Measurements from ENCODE around the gene DOCK3. TPM values are rescaled to one million over a fixed set of nuclear protein-coding genes. Genes with fewer than 3 reads are reported as not detected.

The DOCK3 gene
- total and polyA plus RNA-seq, 2 of the 4 experiments (the other 2 are of a cell fraction), result under 0.01 to 0.12 TPM

DNA sequence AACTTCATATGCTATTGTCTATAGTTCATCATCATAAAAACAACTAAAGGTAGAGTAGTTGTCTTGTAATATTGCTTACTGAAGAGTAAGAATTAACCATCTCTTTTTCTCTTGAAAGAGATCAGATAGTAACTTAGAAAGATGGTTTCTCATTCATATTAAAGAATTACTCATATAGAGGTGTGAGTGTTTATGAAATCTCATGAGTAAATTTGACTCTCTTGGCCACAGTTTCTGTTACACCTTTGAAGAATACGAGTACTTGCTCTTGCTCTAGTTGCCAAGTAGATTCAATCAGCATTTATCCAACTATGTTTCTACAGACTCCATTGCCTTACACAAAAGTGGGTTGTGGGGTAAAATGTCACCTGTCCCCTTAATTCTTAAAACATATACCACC, 463.0 kb downstream of the DOCK3 start:
- no peaks in the 10 kb centered on the region for H4K20me1 ChIP-seq (ENCODE audit: insufficient read depth, low read length)
- H3K9me1 ChIP-seq (ENCODE audit: insufficient read depth, low read length), result no peaks in the 10 kb centered on the region
- WGBS, 2 experiments (ENCODE audit: extremely low coverage in 2 of 2, insufficient read length in 1 of 2), result no CpG with 5 or more reads among the region's 1 CpG
- H3K18ac ChIP-seq (ENCODE audit: low read depth, low read length), result no peak overlapping the region
- no peaks in the 10 kb centered on the region for H3K79me1 ChIP-seq (ENCODE audit: low read depth in 1 of 2, low read length in 2 of 2)
- in situ Hi-C loops (cut with MboI; ENCODE audit: low sequenced_read_pairs), result no loop called here
- H3K4ac ChIP-seq (ENCODE audit: low read depth, low read length), result no peak overlapping the region
- POLR2A ChIA-PET (ENCODE audit: unreplicated experiment), result no interaction called here
- no peak overlapping the region for H4K8ac ChIP-seq (ENCODE audit: low read depth in 2 of 2, low read length in 2 of 2)
- BruUV-seq (replicated peaks), result no TSS peak
- H2BK5ac ChIP-seq (ENCODE audit: low read depth, low read length, poor library complexity, severe bottlenecking), result no peak overlapping the region
- no peak overlapping the region for H2BK120ac ChIP-seq (ENCODE audit: low read depth, low read length)
- H4K5ac ChIP-seq (ENCODE audit: low read depth, low read length), result no peak overlapping the region
- no peak overlapping the region for H3K23ac ChIP-seq (ENCODE audit: low read depth, low read length)
- no peak overlapping the region for H2AFZ ChIP-seq (replicated peaks; ENCODE audit: low read length, poor library complexity)
- TF ChIP-seq MAZ (IDR thresholded peaks at IDR 0.05; ENCODE audit: borderline replicate concordance, low read depth, low read length) (no peak), POLR2A (IDR thresholded peaks at IDR 0.05; ENCODE audit: low read depth, low read length) (no peak), RFX5 (IDR thresholded peaks at IDR 0.05; ENCODE audit: low read depth, low read length) (no peak), NFE2L2 (IDR thresholded peaks at IDR 0.05; ENCODE audit: low read depth, low read length) (no peak), MXI1 (IDR thresholded peaks at IDR 0.05; ENCODE audit: borderline replicate concordance, low read depth, low read length) (no peak), RAD21 (IDR thresholded peaks at IDR 0.05; ENCODE audit: low read length) (no peak), FOS (IDR thresholded peaks at IDR 0.05; ENCODE audit: low read depth, low read length) (no peak), MAFK (IDR thresholded peaks at IDR 0.05; ENCODE audit: low read depth, low read length) (no peak), BHLHE40 (IDR thresholded peaks at IDR 0.05; ENCODE audit: low read depth, low read length) (no peak), RCOR1 (IDR thresholded peaks at IDR 0.05; ENCODE audit: insufficient replicate concordance, low read length) (no peak), SMC3 (IDR thresholded peaks at IDR 0.05; ENCODE audit: low read depth, low read length) (no peak), CHD1 (IDR thresholded peaks at IDR 0.05; ENCODE audit: low read depth, low read length) (no peak), CEBPB (IDR thresholded peaks at IDR 0.05; ENCODE audit: low read depth, low read length) (no peak)
- TF ChIP-seq, protein P1, sequence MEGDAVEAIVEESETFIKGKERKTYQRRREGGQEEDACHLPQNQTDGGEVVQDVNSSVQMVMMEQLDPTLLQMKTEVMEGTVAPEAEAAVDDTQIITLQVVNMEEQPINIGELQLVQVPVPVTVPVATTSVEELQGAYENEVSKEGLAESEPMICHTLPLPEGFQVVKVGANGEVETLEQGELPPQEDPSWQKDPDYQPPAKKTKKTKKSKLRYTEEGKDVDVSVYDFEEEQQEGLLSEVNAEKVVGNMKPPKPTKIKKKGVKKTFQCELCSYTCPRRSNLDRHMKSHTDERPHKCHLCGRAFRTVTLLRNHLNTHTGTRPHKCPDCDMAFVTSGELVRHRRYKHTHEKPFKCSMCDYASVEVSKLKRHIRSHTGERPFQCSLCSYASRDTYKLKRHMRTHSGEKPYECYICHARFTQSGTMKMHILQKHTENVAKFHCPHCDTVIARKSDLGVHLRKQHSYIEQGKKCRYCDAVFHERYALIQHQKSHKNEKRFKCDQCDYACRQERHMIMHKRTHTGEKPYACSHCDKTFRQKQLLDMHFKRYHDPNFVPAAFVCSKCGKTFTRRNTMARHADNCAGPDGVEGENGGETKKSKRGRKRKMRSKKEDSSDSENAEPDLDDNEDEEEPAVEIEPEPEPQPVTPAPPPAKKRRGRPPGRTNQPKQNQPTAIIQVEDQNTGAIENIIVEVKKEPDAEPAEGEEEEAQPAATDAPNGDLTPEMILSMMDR (conservative IDR thresholded peaks at IDR 0.05; ENCODE audit: low read depth, low read length), result no peak
- TF ChIP-seq, protein P2, sequence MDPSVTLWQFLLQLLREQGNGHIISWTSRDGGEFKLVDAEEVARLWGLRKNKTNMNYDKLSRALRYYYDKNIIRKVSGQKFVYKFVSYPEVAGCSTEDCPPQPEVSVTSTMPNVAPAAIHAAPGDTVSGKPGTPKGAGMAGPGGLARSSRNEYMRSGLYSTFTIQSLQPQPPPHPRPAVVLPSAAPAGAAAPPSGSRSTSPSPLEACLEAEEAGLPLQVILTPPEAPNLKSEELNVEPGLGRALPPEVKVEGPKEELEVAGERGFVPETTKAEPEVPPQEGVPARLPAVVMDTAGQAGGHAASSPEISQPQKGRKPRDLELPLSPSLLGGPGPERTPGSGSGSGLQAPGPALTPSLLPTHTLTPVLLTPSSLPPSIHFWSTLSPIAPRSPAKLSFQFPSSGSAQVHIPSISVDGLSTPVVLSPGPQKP (IDR thresholded peaks at IDR 0.05; ENCODE audit: borderline replicate concordance, low read depth, low read length), result no peak
- TF ChIP-seq, protein P3, sequence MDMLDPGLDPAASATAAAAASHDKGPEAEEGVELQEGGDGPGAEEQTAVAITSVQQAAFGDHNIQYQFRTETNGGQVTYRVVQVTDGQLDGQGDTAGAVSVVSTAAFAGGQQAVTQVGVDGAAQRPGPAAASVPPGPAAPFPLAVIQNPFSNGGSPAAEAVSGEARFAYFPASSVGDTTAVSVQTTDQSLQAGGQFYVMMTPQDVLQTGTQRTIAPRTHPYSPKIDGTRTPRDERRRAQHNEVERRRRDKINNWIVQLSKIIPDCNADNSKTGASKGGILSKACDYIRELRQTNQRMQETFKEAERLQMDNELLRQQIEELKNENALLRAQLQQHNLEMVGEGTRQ (IDR thresholded peaks at IDR 0.05; ENCODE audit: low read depth, low read length), result no peak
- no peak overlapping the region for H3K14ac ChIP-seq (replicated peaks; ENCODE audit: low read depth, low read length)
- no peaks in the 10 kb centered on the region for H3K36me3 ChIP-seq (ENCODE audit: control insufficient read depth, insufficient read depth, low read length)
- no peak for DNase-seq
- H2BK15ac ChIP-seq (ENCODE audit: low read depth, low read length), result no peak overlapping the region
- no peak overlapping the region for H3K56ac ChIP-seq (ENCODE audit: extremely low read depth, insufficient read depth, low read length)
- H3K27me3 ChIP-seq (ENCODE audit: control insufficient read depth, insufficient read depth, low read length), result no peaks in the 10 kb centered on the region
- H2BK20ac ChIP-seq (ENCODE audit: low read depth, low read length), result no peak overlapping the region
- intact Hi-C loops (cut with micrococcal nuclease), result no loop called here
- ATAC-seq (ENCODE audit: low read depth), result no peak
- H2AK9ac ChIP-seq (replicated peaks; ENCODE audit: low read depth, low read length, poor library complexity), result no peak overlapping the region
- H3K9ac ChIP-seq (ENCODE audit: low read depth, low read length), result no peak overlapping the region
- dilution Hi-C loops (cut with HindIII; ENCODE audit: low sequenced_read_pairs, unreplicated experiment), result no loop called here
- no peak overlapping the region for H4K91ac ChIP-seq (ENCODE audit: insufficient read depth, low read depth, low read length)
- no peaks in the 10 kb centered on the region for H3K9me3 ChIP-seq (ENCODE audit: control insufficient read depth, insufficient read depth, low read length)
- CTCF ChIA-PET, result no interaction called here
- H3K4me2 ChIP-seq (ENCODE audit: low read depth, low read length), result no peak overlapping the region
- H3K4me3 ChIP-seq (ENCODE audit: insufficient read depth, low read depth, low read length), result no peak overlapping the region
- no peak overlapping the region for H3K27ac ChIP-seq (ENCODE audit: insufficient read depth, low read length)
- no peak overlapping the region for H2AK5ac ChIP-seq (ENCODE audit: low read depth, low read length)
- no peaks in the 10 kb centered on the region for H3K4me1 ChIP-seq (ENCODE audit: control insufficient read depth, insufficient read depth, low read length)

Measured in IMR-90 (cell line).